Ishikawa (cell line): ENCODE results near the gene ECM2.

Source experiments
- CEBPB ChIP-seq: IDR thresholded peaks from 2 replicates; pipeline ENCODE4 v1.6.1; 2012
- CREB1 ChIP-seq: IDR thresholded peaks from 2 replicates; pipeline ENCODE4 v1.6.1; 2012; ENCODE audit warnings: low read depth
- EGR1 ChIP-seq: IDR thresholded peaks from 2 replicates; pipeline ENCODE4 v1.6.1; 2012
- EP300 ChIP-seq: IDR thresholded peaks from 2 replicates; pipeline ENCODE4 v1.6.1; 2012; ENCODE audit warnings: borderline replicate concordance
- FOXM1 ChIP-seq: IDR thresholded peaks from 2 replicates; pipeline ENCODE4 v1.6.1; 2012; ENCODE audit warnings: low read depth, borderline replicate concordance
- RAD21 ChIP-seq: IDR thresholded peaks from 2 replicates; pipeline ENCODE4 v1.6.1; 2012; ENCODE audit warnings: low read depth
- TAF1 ChIP-seq: IDR thresholded peaks from 2 replicates; pipeline ENCODE4 v1.6.1; 2012; ENCODE audit warnings: low read depth, mild to moderate bottlenecking
- TCF12 ChIP-seq: IDR thresholded peaks from 2 replicates; pipeline ENCODE4 v1.6.1; 2012; ENCODE audit warnings: low read depth
- TEAD4 ChIP-seq: IDR thresholded peaks from 2 replicates; pipeline ENCODE4 v1.6.1; 2012
- YY1 ChIP-seq: IDR thresholded peaks from 2 replicates; pipeline ENCODE4 v1.6.1; 2012; ENCODE audit warnings: low read depth
- ZBTB7A ChIP-seq: IDR thresholded peaks from 2 replicates; pipeline ENCODE4 v1.6.1; 2012; ENCODE audit warnings: low read depth
- TF ChIP-seq, protein P1 (sequence below): IDR thresholded peaks from 2 replicates; pipeline ENCODE4 v1.6.1; 2012; ENCODE audit warnings: low read depth, mild to moderate bottlenecking
- TF ChIP-seq, protein P2 (sequence below): IDR thresholded peaks from 2 replicates; pipeline ENCODE4 v1.6.1; 2012
- TF ChIP-seq, protein P3 (sequence below): IDR thresholded peaks from 2 replicates; pipeline ENCODE4 v1.6.1; 2012

DNA sequence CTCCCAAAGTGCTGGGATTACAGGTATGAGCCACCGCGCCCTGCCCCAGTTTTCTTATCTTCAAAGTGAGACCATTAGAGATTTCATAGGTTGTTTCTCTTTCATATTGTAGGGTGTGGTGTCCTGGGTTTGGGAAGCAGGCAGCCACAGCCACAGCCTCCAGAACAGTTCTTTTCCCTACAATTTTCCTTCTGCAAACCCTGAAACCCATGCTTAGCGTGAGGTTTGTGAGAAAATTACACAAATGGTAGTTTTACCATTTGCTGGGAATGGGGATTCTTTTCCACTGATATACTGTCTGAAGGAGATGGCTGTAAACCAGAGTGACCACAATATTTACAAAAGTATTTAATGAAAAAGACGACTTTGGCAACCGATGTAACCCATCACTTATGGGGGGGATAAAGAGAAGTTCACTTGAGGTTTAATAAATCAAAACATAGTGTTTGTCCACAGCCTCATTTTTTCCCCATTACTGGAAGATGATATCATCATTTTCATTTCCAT is 26.7 kb upstream of the ECM2 start:
- TF ChIP-seq EP300 (no peak), EGR1 (no peak), FOXM1 (no peak), TAF1 (no peak), YY1 (no peak), CEBPB (no peak), ZBTB7A (no peak), TEAD4 (no peak), RAD21 (no peak), CREB1 (no peak), TCF12 (no peak)
- TF ChIP-seq, protein P1, sequence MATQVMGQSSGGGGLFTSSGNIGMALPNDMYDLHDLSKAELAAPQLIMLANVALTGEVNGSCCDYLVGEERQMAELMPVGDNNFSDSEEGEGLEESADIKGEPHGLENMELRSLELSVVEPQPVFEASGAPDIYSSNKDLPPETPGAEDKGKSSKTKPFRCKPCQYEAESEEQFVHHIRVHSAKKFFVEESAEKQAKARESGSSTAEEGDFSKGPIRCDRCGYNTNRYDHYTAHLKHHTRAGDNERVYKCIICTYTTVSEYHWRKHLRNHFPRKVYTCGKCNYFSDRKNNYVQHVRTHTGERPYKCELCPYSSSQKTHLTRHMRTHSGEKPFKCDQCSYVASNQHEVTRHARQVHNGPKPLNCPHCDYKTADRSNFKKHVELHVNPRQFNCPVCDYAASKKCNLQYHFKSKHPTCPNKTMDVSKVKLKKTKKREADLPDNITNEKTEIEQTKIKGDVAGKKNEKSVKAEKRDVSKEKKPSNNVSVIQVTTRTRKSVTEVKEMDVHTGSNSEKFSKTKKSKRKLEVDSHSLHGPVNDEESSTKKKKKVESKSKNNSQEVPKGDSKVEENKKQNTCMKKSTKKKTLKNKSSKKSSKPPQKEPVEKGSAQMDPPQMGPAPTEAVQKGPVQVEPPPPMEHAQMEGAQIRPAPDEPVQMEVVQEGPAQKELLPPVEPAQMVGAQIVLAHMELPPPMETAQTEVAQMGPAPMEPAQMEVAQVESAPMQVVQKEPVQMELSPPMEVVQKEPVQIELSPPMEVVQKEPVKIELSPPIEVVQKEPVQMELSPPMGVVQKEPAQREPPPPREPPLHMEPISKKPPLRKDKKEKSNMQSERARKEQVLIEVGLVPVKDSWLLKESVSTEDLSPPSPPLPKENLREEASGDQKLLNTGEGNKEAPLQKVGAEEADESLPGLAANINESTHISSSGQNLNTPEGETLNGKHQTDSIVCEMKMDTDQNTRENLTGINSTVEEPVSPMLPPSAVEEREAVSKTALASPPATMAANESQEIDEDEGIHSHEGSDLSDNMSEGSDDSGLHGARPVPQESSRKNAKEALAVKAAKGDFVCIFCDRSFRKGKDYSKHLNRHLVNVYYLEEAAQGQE: no peak
- TF ChIP-seq, protein P2, sequence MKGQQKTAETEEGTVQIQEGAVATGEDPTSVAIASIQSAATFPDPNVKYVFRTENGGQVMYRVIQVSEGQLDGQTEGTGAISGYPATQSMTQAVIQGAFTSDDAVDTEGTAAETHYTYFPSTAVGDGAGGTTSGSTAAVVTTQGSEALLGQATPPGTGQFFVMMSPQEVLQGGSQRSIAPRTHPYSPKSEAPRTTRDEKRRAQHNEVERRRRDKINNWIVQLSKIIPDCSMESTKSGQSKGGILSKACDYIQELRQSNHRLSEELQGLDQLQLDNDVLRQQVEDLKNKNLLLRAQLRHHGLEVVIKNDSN: no peak
- TF ChIP-seq, protein P3, sequence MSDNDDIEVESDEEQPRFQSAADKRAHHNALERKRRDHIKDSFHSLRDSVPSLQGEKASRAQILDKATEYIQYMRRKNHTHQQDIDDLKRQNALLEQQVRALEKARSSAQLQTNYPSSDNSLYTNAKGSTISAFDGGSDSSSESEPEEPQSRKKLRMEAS: no peak
